Astrocyte (in vitro differentiated cells and primary cell): ENCODE measurements around the gene NOS1.

Experiments used
- CTCF ChIP-seq: IDR thresholded peaks from 2 replicates; pipeline ENCODE4 v1.5.1; 2011; ENCODE audit warnings: low read depth, mild to moderate bottlenecking, inconsistent platforms, low read length, moderate library complexity; ENCODE audit not compliant: insufficient read depth
- EZH2 ChIP-seq: IDR thresholded peaks from 2 replicates; pipeline ENCODE4 v1.6.1; 2012; ENCODE audit warnings: mild to moderate bottlenecking, low read length, inconsistent platforms; ENCODE audit not compliant: insufficient read depth

GRCh38 chr12:117188121-117188665 lies 173.2 kb downstream of the NOS1 start:
- TF ChIP-seq CTCF (no peak), EZH2 (no peak)
